Measurements from ENCODE around the gene SLC38A8.

DNA sequence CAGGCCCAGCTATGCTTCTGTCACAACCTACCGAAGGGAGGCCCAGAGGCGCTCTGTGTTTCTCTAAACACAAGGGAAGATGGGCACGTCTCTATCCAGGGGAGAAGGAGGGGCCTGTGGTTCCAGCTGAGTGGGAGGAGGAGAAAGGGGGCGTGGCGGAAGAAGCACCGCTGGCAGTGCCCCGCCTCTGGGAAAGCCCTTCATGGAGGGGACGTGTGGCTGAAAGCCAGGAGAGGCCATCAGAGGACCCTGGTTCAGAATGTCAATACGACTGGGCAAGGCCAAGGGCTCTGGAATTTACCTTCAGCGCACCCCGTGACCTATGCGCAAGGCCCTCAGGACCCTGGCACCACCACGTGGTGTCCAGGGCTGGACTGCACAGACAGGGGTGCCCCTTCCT, 12.3 kb upstream of the SLC38A8 start:
- TF ChIP-seq, protein P1, sequence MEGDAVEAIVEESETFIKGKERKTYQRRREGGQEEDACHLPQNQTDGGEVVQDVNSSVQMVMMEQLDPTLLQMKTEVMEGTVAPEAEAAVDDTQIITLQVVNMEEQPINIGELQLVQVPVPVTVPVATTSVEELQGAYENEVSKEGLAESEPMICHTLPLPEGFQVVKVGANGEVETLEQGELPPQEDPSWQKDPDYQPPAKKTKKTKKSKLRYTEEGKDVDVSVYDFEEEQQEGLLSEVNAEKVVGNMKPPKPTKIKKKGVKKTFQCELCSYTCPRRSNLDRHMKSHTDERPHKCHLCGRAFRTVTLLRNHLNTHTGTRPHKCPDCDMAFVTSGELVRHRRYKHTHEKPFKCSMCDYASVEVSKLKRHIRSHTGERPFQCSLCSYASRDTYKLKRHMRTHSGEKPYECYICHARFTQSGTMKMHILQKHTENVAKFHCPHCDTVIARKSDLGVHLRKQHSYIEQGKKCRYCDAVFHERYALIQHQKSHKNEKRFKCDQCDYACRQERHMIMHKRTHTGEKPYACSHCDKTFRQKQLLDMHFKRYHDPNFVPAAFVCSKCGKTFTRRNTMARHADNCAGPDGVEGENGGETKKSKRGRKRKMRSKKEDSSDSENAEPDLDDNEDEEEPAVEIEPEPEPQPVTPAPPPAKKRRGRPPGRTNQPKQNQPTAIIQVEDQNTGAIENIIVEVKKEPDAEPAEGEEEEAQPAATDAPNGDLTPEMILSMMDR (IDR thresholded peaks at IDR 0.05) = no peak
- no peak for TF ChIP-seq POLR2A (IDR thresholded peaks at IDR 0.05)
